Skin epidermis (tissue), 12 donors: ENCODE data around the gene PAK1.
"Not testable (repeated sequence)": the region's sequence is repeated elsewhere in the genome, so short reads cannot be mapped to it uniquely, and the experiment has no call there.

Experiments used
- H3K27ac ChIP-seq, 21 experiments: fragments of 200-600 bp; sonication (generic) in 11 of 21; one replicate each; pipeline ENCODE4 v1.5.0; 2020; ENCODE audit warnings: mild to moderate bottlenecking in 3 of 21, inconsistent platforms in 2 of 21, moderate library complexity in 2 of 21
- H3K4me3 ChIP-seq, 7 experiments: fragments of 200-600 bp; sonication (generic) in 2 of 7; one replicate each; pipeline ENCODE4 v1.5.0; 2020; ENCODE audit warnings: inconsistent platforms in 2 of 7, mild to moderate bottlenecking in 2 of 7, moderate library complexity in 1 of 7

PAK1 gene

GRCh38 chr11:77473801-77474683, at the start of gene PAK1:
TSS of gene PAK1 (minus strand) at chr11:77474094. CDS start at chr11:77392520, 81,574 bp downstream.
- H3K27ac ChIP-seq, result peak within 1 kb of the TSS; percentile 48 to 94 (median 83)
- H3K4me3 ChIP-seq, result peak within 1 kb of the TSS; percentile 57 to 77 (median 63)

- Histone ChIP-seq H3K4me3 (no peak overlapping the region), H3K27ac (no peak overlapping the region)
Observed at GRCh38 chr11:77522215-77522614, 48.3 kb upstream of the PAK1 start.

DNA sequence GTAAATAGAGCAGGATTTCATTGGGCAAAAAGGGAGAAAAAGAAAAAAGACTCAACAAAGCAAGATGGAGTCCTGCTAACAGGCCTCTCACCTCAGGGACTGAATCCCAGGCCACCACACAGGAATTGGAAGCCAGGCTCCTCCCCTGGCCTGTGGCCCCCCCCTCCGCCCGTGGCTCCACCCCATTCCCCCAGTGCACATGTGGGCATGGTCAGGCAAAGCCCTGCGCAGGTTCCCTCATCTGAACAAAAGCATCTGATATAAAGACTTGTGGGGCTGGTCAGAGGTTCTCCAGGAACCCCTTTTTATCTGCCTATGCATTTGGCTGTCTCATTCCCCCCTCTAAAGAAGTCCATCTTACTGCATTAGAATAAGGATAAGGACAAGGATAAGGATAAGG, 46.0 kb upstream of the PAK1 start:
- Histone ChIP-seq H3K4me3 (no peak overlapping the region), H3K27ac (no peak overlapping the region)

DNA sequence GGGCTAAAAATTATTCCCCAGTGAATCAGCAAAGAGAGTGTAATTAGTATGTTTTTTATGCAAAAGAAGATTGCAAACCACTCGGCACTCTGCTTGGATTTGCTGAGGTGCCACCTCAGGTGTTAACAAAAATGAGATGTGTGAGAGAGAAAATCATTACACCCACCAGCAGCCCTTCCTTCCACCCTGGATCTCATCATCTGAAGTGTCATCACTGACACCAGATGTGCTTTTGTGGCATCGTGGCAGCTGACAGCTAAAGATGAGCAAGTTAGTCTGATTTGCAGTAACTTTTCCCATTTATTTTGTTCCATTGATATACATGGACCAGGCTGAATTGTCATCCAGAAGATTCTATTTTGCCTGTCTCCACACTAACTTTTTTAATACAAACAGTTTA, 44.6 kb upstream of the PAK1 start:
- no peak overlapping the region for H3K27ac ChIP-seq
- no peak overlapping the region for H3K4me3 ChIP-seq

- H3K27ac ChIP-seq, result no peak overlapping the region
Observed at GRCh38 chr11:77517753-77518152, 43.9 kb upstream of the PAK1 start.

GRCh38 chr11:77517226-77517625, 43.3 kb upstream of the PAK1 start:
- Histone ChIP-seq H3K4me3 (no peak overlapping the region), H3K27ac (no peak overlapping the region)

More at GRCh38 chr11:77517753-77518152, 43.9 kb upstream of the PAK1 start:
- no peak overlapping the region for H3K4me3 ChIP-seq

- Histone ChIP-seq H3K27ac (no peak overlapping the region), H3K4me3 (no peak overlapping the region)
Observed at GRCh38 chr11:77515483-77515882, 41.6 kb upstream of the PAK1 start.

DNA sequence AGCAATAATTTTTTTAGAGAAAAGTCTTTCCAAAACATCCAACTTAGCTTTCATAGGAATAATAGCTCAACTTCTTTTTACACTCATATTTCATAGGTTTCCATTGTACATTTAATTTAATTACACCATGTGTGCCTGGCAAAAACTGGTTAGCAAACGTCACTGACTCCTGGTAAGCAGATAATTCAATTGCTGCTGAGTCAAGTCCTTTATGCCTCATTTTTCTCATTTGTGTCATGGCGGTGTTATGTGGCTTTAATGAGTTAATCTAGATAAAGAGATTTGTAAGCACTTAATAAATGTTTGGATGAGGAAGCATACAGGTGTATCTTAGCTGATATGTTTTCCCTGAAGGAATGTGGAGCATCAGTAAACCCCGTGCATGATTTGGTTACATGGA, 41.2 kb upstream of the PAK1 start:
- H3K4me3 ChIP-seq, result no peak overlapping the region
- no peak overlapping the region for H3K27ac ChIP-seq

DNA sequence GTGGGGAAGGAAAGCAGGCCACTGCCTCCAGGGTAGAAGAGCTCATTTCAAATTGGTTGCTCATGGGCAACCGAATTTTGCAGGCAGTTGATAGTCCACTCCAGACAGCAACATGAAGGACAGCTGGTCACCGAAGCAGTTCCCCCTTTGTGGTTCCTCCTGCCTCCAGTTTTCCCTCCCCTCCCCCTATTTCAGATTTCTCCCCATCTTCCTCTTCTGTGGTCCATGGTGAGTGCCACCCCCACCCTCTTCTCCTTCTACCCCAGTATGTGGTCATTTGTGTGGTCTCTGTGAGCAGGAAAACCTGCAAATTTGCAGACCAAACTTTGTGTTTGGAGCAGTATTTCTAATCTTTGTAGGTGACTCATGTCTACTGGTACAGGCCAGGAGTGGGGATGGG, 38.2 kb upstream of the PAK1 start:
- Histone ChIP-seq H3K4me3 (no peak overlapping the region), H3K27ac (peak overlapping the region in 1 of 21 experiments; percentile 32)

- Histone ChIP-seq H3K4me3 (no peak overlapping the region), H3K27ac (no peak overlapping the region)
Observed at GRCh38 chr11:77510851-77511250, 37.0 kb upstream of the PAK1 start.

DNA sequence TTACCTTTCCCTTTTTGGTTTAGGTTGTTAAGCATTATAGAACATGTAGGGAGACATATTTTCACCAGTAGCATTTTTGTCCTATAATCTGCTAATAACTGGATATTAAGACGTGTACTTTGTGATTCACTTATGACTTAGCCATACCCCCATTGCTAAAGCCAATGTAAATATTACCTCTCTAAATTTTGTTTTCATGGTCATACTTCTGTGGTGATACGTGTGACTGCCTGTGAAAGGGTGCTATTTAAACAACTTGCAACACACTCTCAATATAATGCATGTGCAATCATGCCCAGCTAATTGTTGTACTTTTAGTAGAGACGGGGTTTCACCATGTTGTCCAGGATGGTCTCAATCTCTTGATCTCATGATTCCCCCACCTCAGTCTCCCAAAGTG, 36.2 kb upstream of the PAK1 start:
- Histone ChIP-seq H3K27ac (no peak overlapping the region), H3K4me3 (no peak overlapping the region)

GRCh38 chr11:77508019-77508418, 34.1 kb upstream of the PAK1 start:
- Histone ChIP-seq H3K27ac (no peak overlapping the region), H3K4me3 (no peak overlapping the region)

DNA sequence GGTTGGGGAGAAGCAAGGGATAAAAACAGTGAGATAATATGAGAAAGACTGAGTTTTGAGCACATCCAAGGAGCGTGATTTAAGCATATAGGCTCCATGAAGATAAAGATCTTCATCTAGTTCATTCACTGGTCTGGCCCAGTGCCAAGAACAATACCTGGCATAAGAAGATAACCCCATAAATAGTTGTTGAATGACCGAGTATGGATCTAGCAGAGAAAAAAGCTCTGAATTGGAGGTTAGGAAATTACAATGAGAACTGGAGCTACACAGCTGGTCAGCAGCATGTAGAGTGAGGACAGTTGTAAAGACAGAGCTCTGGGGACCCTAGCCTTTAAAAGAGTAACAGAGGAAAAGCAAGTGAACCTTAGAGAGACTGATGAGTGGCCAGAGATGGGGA, 33.0 kb upstream of the PAK1 start:
- H3K27ac ChIP-seq, result no peak overlapping the region
- H3K4me3 ChIP-seq, result no peak overlapping the region

DNA sequence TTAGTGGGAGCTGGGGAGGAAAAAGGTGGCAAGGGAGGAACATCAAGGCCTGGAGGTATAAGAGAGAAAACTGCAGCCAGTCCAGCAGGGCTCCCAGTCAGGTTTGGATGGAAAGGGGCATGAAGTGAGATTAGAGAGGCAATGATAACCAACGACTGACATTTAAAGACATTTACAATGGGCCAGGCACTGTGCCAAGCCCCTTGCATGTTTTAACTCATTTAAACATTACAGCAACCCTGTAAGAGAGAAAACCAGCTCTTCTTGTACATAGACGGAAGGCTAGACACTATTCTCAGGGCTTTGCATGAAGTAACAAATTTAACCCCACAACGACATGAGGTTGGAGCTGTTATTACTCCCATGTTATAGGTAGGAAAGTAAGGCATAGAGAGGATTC, 32.1 kb upstream of the PAK1 start:
- peak overlapping the region in 2 of 21 experiments; percentile 9 to 14 for H3K27ac ChIP-seq
- no peak overlapping the region for H3K4me3 ChIP-seq

- no peak overlapping the region for H3K4me3 ChIP-seq
- H3K27ac ChIP-seq, result peak overlapping the region in 1 of 21 experiments; percentile 5
Observed at GRCh38 chr11:77503006-77503405, 29.1 kb upstream of the PAK1 start.

DNA sequence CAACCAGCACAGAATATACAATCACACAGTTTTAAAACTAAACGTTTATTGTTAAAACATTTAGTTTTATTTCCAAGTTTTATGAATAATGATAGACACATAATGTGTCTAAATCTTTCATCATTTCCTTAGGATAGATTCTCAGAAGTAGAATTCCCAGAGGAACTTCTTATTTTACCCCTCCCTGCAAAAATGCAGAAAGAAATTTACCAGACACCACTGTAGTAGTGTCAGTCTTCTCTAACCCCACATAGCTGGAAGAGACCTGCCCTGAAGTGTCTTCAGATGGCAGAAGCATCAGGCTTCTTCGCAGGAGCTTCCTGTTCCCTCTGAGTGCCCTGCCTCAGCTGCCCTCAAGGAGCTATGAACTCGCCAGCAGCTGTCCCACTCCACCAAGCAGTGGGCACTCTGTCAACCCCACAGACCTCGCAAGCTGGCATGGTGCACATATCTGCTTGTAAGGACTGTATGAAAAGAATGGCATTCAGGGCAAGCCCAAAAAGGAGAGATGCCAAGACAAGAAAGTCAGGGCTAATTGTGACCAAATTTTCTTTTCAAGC, 28.5 kb upstream of the PAK1 start:
- Histone ChIP-seq H3K4me3 (no peak overlapping the region), H3K27ac (peak overlapping the region in 2 of 21 experiments; percentile 5 to 16)

- H3K4me3 ChIP-seq, result no peak overlapping the region
- H3K27ac ChIP-seq, result peak overlapping the region in 2 of 21 experiments; percentile 12 to 17
Observed at GRCh38 chr11:77501758-77502157, 27.9 kb upstream of the PAK1 start.

- Histone ChIP-seq H3K4me3 (no peak overlapping the region), H3K27ac (no peak overlapping the region)
Observed at GRCh38 chr11:77497368-77497767, 23.5 kb upstream of the PAK1 start.

- H3K4me3 ChIP-seq, result no peak overlapping the region
- H3K27ac ChIP-seq, result no peak overlapping the region
Observed at GRCh38 chr11:77495526-77495925, 21.6 kb upstream of the PAK1 start.

GRCh38 chr11:77490035-77490434, 16.1 kb upstream of the PAK1 start:
- not testable (repeated sequence) for H3K27ac ChIP-seq, H3K4me3 ChIP-seq

- Histone ChIP-seq H3K4me3 (no peak overlapping the region), H3K27ac (no peak overlapping the region)
Observed at GRCh38 chr11:77487790-77488189, 13.9 kb upstream of the PAK1 start.
